Hematopoietic multipotent progenitor cell treated with erythropoietin and hydrocortisone succinate and interleukin-3 and kit ligand, for 17 days (in vitro differentiated cells): ENCODE results near the gene STMN3.
A peak's percentile ranks its signal among the peaks of the same experiment; 100 is the strongest.
"Not testable (repeated sequence)": the region's sequence is repeated elsewhere in the genome, so short reads cannot be mapped to it uniquely, and the experiment has no call there.

Source experiments
- DNase-seq: peaks from one replicate; pipeline ENCODE4 v3.0.0-alpha.2; 2015; ENCODE audit warnings: low spot score

The STMN3 gene

DNA sequence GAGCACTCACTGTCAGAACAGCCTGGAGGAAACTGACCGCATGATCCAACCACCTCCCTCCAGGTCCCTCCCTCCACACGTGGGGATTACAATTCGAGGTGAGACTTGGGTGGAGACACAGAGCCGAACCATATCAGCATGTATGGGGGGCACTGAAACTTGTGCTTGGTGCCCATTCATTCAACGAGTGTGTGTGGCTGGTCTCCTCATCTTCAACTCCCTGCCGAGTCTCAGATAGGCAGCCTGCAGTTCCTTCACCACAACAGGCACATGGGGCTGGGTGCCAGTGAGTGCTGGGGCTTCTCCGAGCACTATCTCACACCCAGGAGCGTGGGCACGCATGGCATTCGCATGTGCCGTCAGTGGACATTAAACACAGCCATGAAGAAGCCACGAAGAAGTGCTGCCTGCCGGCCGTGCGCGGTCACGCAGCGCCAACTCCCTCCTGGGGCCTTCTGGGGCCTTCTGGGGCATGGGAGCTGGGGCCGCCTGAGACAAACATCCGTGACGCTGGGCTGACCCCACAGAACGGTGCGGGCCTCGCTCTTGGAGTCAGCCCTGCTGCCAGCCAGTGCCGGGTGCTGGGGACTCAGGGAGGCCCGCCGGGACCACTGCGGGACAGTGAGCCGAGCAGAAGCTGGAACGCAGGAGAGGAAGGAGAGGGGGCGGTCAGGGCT, 4.2 kb upstream of the STMN3 start:
- DNase-seq: no peak

DNA sequence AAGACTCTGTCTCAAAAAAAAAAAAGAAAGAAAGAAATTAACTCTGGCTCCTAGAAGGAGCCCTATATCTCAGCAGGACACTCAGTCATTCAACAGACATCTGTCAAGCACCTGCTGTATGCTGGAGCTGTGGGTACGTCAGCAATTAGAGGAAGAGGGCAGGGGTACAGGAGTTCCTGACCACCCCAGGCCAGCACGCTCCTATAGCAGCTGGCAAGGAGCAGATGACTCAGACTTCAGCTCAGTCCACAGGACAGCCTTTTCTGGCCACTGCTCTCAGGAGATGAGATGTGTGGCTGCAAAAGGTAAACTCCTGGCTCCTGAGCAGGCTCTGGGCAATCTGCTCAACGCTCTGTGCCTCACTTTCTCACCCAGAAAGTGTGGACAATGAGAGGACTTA, 3.2 kb upstream of the STMN3 start:
- DNase-seq: no peak

DNA sequence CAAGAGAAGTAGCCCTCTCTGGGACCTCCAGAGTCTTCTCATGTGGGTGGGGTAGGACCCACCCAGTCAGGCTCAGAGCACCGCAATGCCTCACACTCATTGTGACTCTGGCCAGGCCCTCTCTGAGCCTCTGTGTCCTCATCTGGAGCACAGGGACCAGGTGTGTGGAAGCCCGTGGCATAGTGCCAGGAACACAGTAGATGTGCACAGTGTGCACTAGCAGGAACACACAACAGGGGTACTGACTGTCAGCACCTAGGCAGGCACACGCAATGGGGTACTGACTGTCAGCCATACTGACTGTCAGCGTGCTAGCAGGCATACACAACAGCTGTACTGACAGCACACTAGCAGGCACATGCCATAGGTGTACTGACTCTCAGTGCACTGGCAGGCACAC, 2.0 kb upstream of the STMN3 start:
- no peak for DNase-seq

DNA sequence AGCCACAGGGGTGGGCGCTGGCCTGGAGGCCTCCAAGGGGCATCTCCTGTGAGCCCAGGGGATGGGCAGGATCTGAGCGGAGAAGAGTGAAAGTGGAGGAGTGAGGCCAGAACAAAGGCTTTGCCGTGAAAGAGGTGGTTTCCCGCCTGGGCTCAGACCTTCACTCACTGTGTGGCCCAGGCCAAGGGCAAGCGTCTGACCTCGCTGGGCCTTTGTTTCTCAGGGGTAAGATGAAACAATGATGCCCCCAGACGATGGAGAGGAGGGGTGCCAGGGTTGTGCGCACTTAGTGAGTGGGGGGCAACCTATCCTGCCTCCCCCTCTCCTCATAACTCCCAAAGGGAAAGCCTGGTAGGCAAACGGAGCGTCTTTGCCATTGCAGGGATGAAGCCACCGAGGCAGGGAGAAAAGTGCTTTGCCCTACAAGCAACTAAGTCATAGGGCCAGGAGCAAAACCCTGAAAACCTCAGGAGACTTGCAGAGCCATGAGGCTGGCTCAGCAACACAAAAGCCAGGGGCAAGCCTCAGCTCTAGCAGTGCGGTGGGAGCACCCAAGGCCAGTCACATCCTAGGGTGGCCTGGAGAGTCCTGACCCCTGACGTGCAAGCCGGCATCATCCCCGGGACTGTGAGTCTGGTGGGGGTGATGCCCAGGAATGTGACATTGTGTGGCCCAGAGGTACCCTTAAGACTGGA, 897 bp upstream of the STMN3 start:
- no peak for DNase-seq

DNA sequence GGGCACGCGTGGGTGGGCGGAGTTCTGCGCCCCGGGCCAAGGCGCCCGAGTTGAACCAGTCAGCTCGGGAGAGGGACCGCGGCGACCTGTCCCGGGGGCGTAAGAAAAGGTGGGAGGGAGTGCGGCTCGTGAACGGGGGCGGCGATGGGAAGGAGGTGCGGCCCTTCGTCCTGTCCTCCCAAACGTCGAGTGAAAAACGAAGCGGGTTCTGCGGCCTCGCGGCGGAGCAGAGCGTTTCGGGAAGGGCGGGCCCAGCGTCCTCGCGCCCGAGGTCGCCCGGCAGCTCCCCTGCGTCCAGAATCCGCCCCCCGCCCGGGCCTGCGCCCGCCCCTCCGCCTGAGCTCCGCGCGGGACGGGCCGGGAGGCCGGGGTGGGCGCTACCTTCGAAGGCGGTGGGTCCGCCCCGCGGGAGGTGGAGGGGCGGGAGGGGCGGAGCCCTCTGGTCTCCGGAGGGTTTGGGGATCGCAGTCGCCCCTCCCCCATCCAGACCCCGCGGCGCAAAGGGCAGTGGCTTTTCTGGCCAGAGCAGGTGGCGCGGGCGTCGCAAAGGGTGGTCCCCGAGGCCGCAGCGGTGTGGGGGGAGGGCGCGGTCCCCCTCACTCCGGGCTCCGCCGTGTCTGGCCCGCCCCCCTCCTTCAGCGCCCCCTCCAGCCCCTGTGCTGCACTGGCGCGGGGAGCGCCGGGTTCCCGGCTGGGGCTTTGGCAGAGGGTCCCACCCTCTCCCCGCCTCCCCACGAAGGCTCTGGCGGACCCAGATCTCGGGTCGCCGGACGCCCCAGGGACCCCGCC, 838 bp downstream of the STMN3 start:
- no peak for DNase-seq

GRCh38 chr20:63651942-63652191, 1.4 kb downstream of the STMN3 start:
- no peak for DNase-seq

DNA sequence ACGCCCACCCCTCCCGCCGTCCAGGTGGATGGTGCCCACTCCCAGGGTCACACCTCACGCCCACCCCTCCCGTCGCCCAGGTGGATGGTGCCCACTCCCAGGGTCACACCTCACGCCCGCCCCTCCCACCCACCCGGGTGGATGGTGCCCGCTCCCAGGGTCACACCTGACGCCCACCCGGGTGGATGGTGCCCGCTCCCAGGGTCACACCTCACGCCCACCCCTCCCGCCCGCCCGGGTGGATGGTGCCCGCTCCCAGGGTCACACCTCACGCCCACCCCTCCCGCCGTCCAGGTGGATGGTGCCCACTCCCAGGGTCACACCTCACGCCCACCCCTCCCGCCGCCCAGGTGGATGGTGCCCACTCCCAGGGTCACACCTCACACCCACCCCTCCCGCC, 2.7 kb downstream of the STMN3 start:
- not testable (repeated sequence) for DNase-seq

GRCh38 chr20:63648895-63649589, 4.2 kb downstream of the STMN3 start:
- no peak for DNase-seq

GRCh38 chr20:63648190-63648589, 5.0 kb downstream of the STMN3 start:
- DNase-seq: no peak

GRCh38 chr20:63645218-63645617, 8.0 kb downstream of the STMN3 start:
- DNase-seq: no peak

DNA sequence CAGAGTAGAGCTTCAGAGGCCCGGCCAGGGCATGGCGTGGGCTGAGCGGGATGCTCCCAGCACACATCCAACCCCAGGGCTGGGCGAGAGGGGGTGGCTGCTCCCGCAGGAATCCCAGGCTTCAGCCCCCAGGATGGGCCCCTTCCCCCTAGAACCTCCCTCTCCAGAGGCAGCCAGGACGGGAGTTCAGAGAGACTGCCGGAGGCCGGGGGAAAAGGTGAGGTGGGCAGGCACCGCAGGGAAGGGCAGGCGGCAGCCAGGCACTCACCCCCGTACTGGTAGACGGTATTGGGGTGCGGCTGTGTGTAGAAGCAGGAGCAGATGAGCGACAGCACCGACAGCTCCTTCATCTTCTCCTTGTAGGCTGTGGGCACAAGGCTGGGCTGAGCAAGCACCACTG, 9.3 kb downstream of the STMN3 start:
- no peak for DNase-seq

GRCh38 chr20:63643499-63643898, 9.7 kb downstream of the STMN3 start:
- DNase-seq: no peak

GRCh38 chr20:63642527-63643247, 10.5 kb downstream of the STMN3 start:
- no peak for DNase-seq

GRCh38 chr20:63641792-63642523, 11.3 kb downstream of the STMN3 start:
- peak; percentile 78 for DNase-seq

DNA sequence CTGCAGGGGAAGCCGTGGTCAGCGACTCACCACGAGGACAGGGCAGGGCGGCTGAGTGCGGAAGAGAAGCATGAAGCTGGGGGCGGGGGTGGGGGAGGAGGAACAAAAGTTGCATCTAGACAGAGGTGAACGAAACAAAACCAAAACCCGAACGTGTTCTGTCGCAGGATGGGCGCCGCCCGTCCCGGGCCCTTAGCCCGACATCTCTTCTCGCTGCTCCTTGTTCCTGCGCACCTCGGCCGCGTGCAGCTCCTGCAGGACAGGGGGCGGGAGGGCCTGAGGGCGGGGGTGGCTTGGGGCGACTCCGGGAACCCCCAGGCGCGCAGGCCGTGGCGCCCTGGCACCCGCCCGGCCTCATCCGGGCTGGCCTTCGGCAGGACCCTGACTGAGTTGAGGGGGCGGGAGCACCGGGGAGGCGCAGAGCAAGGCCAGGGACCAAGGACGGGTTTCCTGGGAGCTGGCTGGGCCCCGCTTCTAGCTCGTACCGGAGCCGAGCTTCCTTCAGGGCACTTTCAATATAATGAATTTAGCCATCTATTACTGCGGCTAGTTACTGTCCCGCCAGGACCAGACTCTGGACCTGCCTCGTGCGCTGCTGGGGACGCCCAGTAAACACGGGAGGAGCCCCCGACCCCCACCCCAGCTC, 12.0 kb downstream of the STMN3 start:
- DNase-seq: no peak

- DNase-seq: not testable (repeated sequence)
Observed at GRCh38 chr20:63640686-63641085, 12.5 kb downstream of the STMN3 start.

- no peak for DNase-seq
Observed at GRCh38 chr20:63640086-63640485, 13.1 kb downstream of the STMN3 start.

DNA sequence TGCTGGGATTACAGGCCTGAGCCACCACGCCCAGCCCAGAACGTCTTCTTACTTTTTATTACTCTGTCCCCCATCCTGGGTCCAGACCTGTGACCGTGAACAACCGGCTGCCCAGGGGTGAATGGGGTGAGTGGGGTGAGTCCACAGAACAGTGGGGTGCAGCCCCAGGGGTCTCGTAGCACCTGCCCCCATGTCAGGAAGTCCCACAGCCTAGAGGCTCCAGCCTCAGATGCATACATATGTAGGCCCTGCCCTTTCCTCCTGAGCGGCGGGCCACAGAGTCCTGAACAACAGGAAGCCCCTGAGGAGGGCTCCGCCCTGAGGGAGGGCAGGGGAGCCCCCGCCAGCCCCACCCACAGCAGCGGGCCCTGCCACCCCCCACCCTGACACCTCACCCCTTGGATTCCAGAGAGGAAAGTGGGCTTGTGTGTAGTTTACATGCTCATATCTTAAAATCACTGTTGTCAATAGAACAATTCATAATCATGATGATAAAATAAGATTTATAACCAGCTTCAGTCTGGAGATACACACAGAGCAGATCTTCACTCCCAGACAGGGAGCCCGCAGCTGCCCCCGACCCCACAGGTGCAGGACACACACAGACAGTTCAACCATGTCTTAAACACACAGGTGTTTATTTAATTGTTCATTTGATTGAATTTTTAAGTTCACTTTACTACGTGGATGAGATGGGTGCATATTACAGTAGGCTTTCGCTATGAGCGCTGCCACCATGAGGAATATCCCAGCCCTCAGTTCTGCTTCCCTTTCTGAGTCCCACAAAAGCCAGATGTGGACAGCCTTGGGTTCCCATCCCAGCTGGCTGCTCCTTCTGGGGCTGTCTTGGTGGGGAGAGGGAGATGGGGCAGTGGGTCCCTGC, 13.9 kb downstream of the STMN3 start:
- no peak for DNase-seq

GRCh38 chr20:63636752-63637628, 16.2 kb downstream of the STMN3 start:
- DNase-seq: no peak
